Measurements from ENCODE around the gene ZRANB3. TPM values are rescaled to one million over a fixed set of nuclear protein-coding genes. Genes with fewer than 3 reads are reported as not detected.

ZRANB3 gene
- total and polyA plus RNA-seq, 2 of the 13 experiments (the other 11 are each of a cell fraction or from before 2014, with no cell fraction given): 5.8 to 25.2 TPM

DNA sequence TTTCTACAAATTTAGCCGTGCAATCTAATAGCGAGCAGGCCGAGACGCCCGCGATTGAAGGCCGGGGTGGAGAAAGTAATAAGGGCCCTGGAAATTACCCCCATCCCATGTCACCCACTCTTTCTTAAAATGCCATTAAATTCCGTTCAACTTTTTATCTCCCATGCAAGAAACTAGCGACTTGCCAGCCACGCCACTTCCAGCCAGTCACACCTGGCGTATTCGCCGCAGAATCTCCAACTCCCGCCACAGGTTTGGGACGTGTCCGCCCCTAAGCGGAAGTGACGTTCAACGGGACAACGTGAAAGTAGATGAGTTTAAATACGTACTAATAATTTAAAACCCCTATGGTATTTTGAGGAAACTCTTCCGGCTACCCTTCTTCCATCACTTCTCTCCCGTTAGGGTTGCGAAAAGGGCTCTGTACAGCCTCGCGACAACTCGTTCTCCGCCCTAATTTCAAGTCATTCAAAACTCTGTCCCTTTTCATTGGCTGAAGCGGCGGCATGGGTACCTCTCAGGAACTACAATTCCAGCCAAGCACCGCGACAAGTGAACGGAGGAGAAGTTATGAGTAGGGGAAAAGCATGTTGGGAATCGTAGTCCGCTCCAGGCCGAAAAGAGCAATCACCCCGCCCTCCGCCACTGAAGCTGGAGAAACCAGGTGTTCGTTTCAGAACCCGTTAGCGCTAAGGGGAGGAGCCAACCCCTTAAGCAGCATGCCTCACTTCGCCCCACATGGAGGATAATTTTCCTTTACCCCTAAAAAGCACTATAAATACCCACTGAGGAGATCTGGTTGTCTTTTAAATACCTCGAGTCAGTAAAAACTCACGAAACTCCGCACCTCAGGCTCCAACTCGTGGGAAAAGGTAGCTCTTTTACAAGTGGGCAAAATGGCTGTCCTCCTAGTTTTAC lies at the start of gene ZRANB3 (continued):
- 0 out of 2 replicates have a peak, but pooled peaks have one; percentile 33 for TF ChIP-seq RNF2 (conservative IDR thresholded peaks at IDR 0.05; ENCODE audit: low read depth)
- TF ChIP-seq, protein P1, sequence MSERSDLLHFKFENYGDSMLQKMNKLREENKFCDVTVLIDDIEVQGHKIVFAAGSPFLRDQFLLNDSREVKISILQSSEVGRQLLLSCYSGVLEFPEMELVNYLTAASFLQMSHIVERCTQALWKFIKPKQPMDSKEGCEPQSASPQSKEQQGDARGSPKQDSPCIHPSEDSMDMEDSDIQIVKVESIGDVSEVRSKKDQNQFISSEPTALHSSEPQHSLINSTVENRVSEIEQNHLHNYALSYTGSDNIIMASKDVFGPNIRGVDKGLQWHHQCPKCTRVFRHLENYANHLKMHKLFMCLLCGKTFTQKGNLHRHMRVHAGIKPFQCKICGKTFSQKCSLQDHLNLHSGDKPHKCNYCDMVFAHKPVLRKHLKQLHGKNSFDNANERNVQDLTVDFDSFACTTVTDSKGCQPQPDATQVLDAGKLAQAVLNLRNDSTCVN (CRISPR knock-in tag; IDR thresholded peaks at IDR 0.05; ENCODE audit: borderline replicate concordance): no peak
- TF ChIP-seq NBN (conservative IDR thresholded peaks at IDR 0.05): no peak
- TF ChIP-seq SNRNP70 (IDR thresholded peaks at IDR 0.05; ENCODE audit: low read depth, low read length): no peak
- peak; percentile 44; the same call in 1 of the 2 replicates for TF ChIP-seq HDAC2 (CRISPR knock-in tag; IDR thresholded peaks at IDR 0.05)
- 0 out of 2 replicates have a peak, but pooled peaks have one; percentile 74 for TF ChIP-seq ZNF572 (CRISPR knock-in tag; IDR thresholded peaks at IDR 0.05)
- TF ChIP-seq, protein P2, sequence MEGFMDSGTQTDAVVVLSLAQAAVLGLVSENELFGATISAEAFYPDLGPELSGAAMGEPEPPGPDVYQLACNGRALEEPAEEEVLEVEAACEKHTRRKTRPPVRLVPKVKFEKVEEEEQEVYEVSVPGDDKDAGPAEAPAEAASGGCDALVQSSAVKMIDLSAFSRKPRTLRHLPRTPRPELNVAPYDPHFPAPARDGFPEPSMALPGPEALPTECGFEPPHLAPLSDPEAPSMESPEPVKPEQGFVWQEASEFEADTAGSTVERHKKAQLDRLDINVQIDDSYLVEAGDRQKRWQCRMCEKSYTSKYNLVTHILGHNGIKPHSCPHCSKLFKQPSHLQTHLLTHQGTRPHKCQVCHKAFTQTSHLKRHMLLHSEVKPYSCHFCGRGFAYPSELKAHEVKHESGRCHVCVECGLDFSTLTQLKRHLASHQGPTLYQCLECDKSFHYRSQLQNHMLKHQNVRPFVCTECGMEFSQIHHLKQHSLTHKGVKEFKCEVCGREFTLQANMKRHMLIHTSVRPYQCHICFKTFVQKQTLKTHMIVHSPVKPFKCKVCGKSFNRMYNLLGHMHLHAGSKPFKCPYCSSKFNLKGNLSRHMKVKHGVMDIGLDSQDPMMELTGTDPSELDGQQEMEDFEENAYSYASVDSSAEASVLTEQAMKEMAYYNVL (CRISPR knock-in tag; IDR thresholded peaks at IDR 0.05; ENCODE audit: borderline replicate concordance): no peak
- TF ChIP-seq, protein P3, sequence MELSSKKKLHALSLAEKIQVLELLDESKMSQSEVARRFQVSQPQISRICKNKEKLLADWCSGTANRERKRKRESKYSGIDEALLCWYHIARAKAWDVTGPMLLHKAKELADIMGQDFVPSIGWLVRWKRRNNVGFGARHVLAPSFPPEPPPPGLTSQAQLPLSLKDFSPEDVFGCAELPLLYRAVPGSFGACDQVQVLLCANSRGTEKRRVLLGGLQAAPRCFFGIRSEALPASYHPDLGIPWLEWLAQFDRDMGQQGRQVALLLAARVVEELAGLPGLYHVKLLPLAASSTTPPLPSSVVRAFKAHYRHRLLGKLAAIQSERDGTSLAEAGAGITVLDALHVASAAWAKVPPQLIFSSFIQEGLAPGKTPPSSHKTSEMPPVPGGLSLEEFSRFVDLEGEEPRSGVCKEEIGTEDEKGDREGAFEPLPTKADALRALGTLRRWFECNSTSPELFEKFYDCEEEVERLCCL (CRISPR knock-in tag; IDR thresholded peaks at IDR 0.05; ENCODE audit: borderline replicate concordance): no peak
- TF ChIP-seq TBX3 (IDR thresholded peaks at IDR 0.05; ENCODE audit: borderline replicate concordance): no peak
- TF ChIP-seq ZNF792 (CRISPR knock-in tag; IDR thresholded peaks at IDR 0.05): peak; percentile 20; the same call in 1 of the 2 replicates
- TF ChIP-seq SRSF9 (IDR thresholded peaks at IDR 0.05; ENCODE audit: borderline replicate concordance, insufficient read depth, low read depth, low read length, poor library complexity, severe bottlenecking): no peak
- no peak for TF ChIP-seq ZNF749 (CRISPR knock-in tag; IDR thresholded peaks at IDR 0.05; ENCODE audit: borderline replicate concordance)
- no peak for TF ChIP-seq ZNF546 (CRISPR knock-in tag; conservative IDR thresholded peaks at IDR 0.05)
- TF ChIP-seq RFX3 (CRISPR knock-in tag; IDR thresholded peaks at IDR 0.05): no peak
- TF ChIP-seq, protein P4, sequence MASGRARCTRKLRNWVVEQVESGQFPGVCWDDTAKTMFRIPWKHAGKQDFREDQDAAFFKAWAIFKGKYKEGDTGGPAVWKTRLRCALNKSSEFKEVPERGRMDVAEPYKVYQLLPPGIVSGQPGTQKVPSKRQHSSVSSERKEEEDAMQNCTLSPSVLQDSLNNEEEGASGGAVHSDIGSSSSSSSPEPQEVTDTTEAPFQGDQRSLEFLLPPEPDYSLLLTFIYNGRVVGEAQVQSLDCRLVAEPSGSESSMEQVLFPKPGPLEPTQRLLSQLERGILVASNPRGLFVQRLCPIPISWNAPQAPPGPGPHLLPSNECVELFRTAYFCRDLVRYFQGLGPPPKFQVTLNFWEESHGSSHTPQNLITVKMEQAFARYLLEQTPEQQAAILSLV (CRISPR knock-in tag; IDR thresholded peaks at IDR 0.05; ENCODE audit: borderline replicate concordance): no peak
- no peak for TF ChIP-seq ATF7 (IDR thresholded peaks at IDR 0.05)
- no peak for TF ChIP-seq ATF7 (CRISPR knock-in tag; IDR thresholded peaks at IDR 0.05)
- TF ChIP-seq, protein P5, sequence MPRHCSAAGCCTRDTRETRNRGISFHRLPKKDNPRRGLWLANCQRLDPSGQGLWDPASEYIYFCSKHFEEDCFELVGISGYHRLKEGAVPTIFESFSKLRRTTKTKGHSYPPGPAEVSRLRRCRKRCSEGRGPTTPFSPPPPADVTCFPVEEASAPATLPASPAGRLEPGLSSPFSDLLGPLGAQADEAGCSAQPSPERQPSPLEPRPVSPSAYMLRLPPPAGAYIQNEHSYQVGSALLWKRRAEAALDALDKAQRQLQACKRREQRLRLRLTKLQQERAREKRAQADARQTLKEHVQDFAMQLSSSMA (CRISPR knock-in tag; IDR thresholded peaks at IDR 0.05): no peak
- TF ChIP-seq ZNF713 (CRISPR knock-in tag; IDR thresholded peaks at IDR 0.05): no peak
- no peak for TF ChIP-seq GPN1 (CRISPR knock-in tag; IDR thresholded peaks at IDR 0.05; ENCODE audit: borderline replicate concordance)
- TF ChIP-seq IRF2 (CRISPR knock-in tag; IDR thresholded peaks at IDR 0.05): peak; percentile 82; the same call in 1 of the 2 replicates
- no peak; the same call in 1 of the 2 replicates for TF ChIP-seq MIER3 (CRISPR knock-in tag; IDR thresholded peaks at IDR 0.05; ENCODE audit: borderline replicate concordance)

Measured in HepG2 (cell line).